HG03469 (cell line): ENCODE measurements around the gene TREH.
"Not testable (repeated sequence)": the region's sequence is repeated elsewhere in the genome, so short reads cannot be mapped to it uniquely, and the experiment has no call there.

Source experiments
- ATAC-seq: cut with Tn5 transposase; IDR thresholded peaks from one replicate; pipeline ENCODE4 v1.9.1; 2021; ENCODE audit warnings: mild to moderate bottlenecking, moderate library complexity, moderate number of reproducible peaks; ENCODE audit not compliant: unreplicated experiment

TREH gene

GRCh38 chr11:118699506-118700220 is 20.2 kb upstream of the TREH start:
- ATAC-seq, result no peak

GRCh38 chr11:118697346-118697745 is 17.9 kb upstream of the TREH start:
- ATAC-seq, result no peak

GRCh38 chr11:118696673-118697226 is 17.3 kb upstream of the TREH start:
- no peak for ATAC-seq

GRCh38 chr11:118694771-118695170 is 15.3 kb upstream of the TREH start:
- ATAC-seq, result no peak

GRCh38 chr11:118694185-118694584 is 14.7 kb upstream of the TREH start:
- no peak for ATAC-seq

- ATAC-seq, result no peak
Measured at GRCh38 chr11:118691926-118692830, 12.7 kb upstream of the TREH start.

- no peak for ATAC-seq
Measured at GRCh38 chr11:118690553-118691304, 11.3 kb upstream of the TREH start.

GRCh38 chr11:118689852-118690552 is 10.6 kb upstream of the TREH start:
- ATAC-seq, result peak; percentile 28

- no peak for ATAC-seq
Measured at GRCh38 chr11:118689503-118689851, 10.0 kb upstream of the TREH start.

GRCh38 chr11:118688851-118689502 is 9.5 kb upstream of the TREH start:
- ATAC-seq, result no peak

- not testable (repeated sequence) for ATAC-seq
Measured at GRCh38 chr11:118688339-118688738, 8.9 kb upstream of the TREH start.

GRCh38 chr11:118687906-118688305 is 8.5 kb upstream of the TREH start:
- no peak for ATAC-seq

GRCh38 chr11:118684187-118684586 is 4.7 kb upstream of the TREH start:
- no peak for ATAC-seq

- not testable (repeated sequence) for ATAC-seq
Measured at GRCh38 chr11:118682939-118683338, 3.5 kb upstream of the TREH start.

- no peak for ATAC-seq
Measured at GRCh38 chr11:118682372-118682771, 2.9 kb upstream of the TREH start.

- ATAC-seq, result not testable (repeated sequence)
Measured at GRCh38 chr11:118678908-118679307, 542 bp downstream of the TREH start.

- ATAC-seq, result no peak
Measured at GRCh38 chr11:118677977-118678376, 1.5 kb downstream of the TREH start.

GRCh38 chr11:118674082-118674435 is 5.4 kb downstream of the TREH start:
- no peak for ATAC-seq

- ATAC-seq, result no peak
Measured at GRCh38 chr11:118673361-118674081, 5.9 kb downstream of the TREH start.
